HCT116 (cell line): Measurements from ENCODE around the gene IRAK2. TPM values are rescaled to one million over a fixed set of nuclear protein-coding genes. Genes with fewer than 3 reads are reported as not detected.

Experiments
- ATAC-seq: fragments of 200-7000 bp; cut with Tn5 transposase; 2 replicates; pipeline ENCODE4 v1.9.1; 2020; ENCODE audit warnings: mild to moderate bottlenecking, moderate library complexity
- BruUV-seq: library from RNA; stranded (reverse); fragments of 400-500 nt; replicated peaks from 2 replicates; lab custom pipeline; 2021; lab: Mats Ljungman, UMichigan
- CTCF ChIA-PET: fragments of 300-600 bp; sonication (Branson Sonifier 250); formaldehyde crosslinking; loops from one replicate; lab custom pipeline; 2021; ENCODE audit warnings: antibody characterized with exemption; lab: Charles Lee
- POLR2A ChIA-PET: fragments of 300-600, 350-600 bp; sonication (Branson Sonifier 250); formaldehyde crosslinking; loops from one replicate; lab custom pipeline; 2021; ENCODE audit warnings: antibody characterized with exemption; lab: Charles Lee
- RAD21 ChIA-PET, 2 experiments: fragments of 300-600 bp; sonication (Branson Sonifier 250); formaldehyde crosslinking; loops; one replicate each; lab custom pipeline; 2023; ENCODE audit warnings: low total read pairs in 2 of 2; ENCODE audit not compliant: uncharacterized antibody in 2 of 2, unreplicated experiment in 2 of 2, low non-redundant PET in 1 of 2; lab: Charles Lee
- DNase-seq: peaks from one replicate; pipeline ENCODE4 v3.0.0-alpha.2; 2010; ENCODE audit warnings: low read depth, low spot score
- H2AFZ ChIP-seq: fragments of 200-600 bp; shearing (Covaris generic), sonication (generic); 2 replicates; pipeline ENCODE4 v1.6.1; 2017; ENCODE audit warnings: low read depth, mixed run types, mixed read lengths, antibody characterized with exemption, low read length; ENCODE audit not compliant: poor library complexity, severe bottlenecking
- H3K27ac ChIP-seq: 2 replicates; pipeline ENCODE4 v1.5.1; 2012; ENCODE audit warnings: low read depth, low read length
- H3K27me3 ChIP-seq: fragments of 200-600 bp; sonication (generic); 2 replicates; pipeline ENCODE4 v1.6.1; 2016; ENCODE audit warnings: mixed run types, low read length, mixed read lengths; ENCODE audit not compliant: insufficient read depth
- H3K36me3 ChIP-seq, 2 experiments: fragments of 200-500 bp in 1 of 2; fragments of 200-600 bp in 1 of 2; sonication (Bioruptor generic) in 1 of 2; sonication (generic) in 1 of 2; 2 replicates each; pipeline versions ENCODE4 v1.5.1 to v1.6.1; 2014 to 2016; ENCODE audit warnings: low read length in 2 of 2, inconsistent platforms in 1 of 2, mixed read lengths in 1 of 2, mixed run types in 1 of 2; ENCODE audit not compliant: insufficient read depth in 2 of 2, control insufficient read depth in 1 of 2
- H3K4me1 ChIP-seq, 2 experiments: fragments of 200-600 bp in 1 of 2; sonication (generic) in 1 of 2; 2 replicates each; pipeline versions ENCODE4 v1.5.1 to v1.6.1; 2012 to 2017; ENCODE audit warnings: low read length in 2 of 2, inconsistent platforms in 1 of 2, mild to moderate bottlenecking in 1 of 2, mixed read lengths in 1 of 2, mixed run types in 1 of 2, moderate library complexity in 1 of 2; ENCODE audit not compliant: insufficient read depth in 2 of 2, control insufficient read depth in 1 of 2
- H3K4me2 ChIP-seq: fragments of 200-600 bp; sonication (generic); 2 replicates; pipeline ENCODE4 v1.6.1; 2017; ENCODE audit warnings: mixed run types, low read length, mixed read lengths
- H3K4me3 ChIP-seq, 2 experiments: fragments of 200-600 bp in 1 of 2; sonication (generic) in 1 of 2; replicated peaks in 1 of 2; 2 replicates each; pipeline ENCODE4 v1.5.1; 2011 to 2016; ENCODE audit warnings: low read length in 2 of 2, control low read depth in 1 of 2, low read depth in 1 of 2, mild to moderate bottlenecking in 1 of 2, mixed read lengths in 1 of 2, mixed run types in 1 of 2
- H3K79me2 ChIP-seq: fragments of 200-600 bp; sonication (generic); 2 replicates; pipeline ENCODE4 v1.6.1; 2017; ENCODE audit warnings: mild to moderate bottlenecking, mixed run types, low read length, moderate library complexity, mixed read lengths; ENCODE audit not compliant: insufficient read depth
- H3K9ac ChIP-seq: fragments of 200-600 bp; sonication (generic); 2 replicates; pipeline ENCODE4 v1.6.1; 2016; ENCODE audit warnings: low read length, mixed read lengths
- H3K9me2 ChIP-seq: fragments of 200-600 bp; sonication (generic), shearing (Covaris generic); 2 replicates; pipeline ENCODE4 v1.6.1; 2017; ENCODE audit warnings: mixed run types, mild to moderate bottlenecking, moderate library complexity; ENCODE audit not compliant: insufficient read depth
- H3K9me3 ChIP-seq, 2 experiments: fragments of 200-500 bp in 1 of 2; fragments of 200-600 bp in 1 of 2; sonication (Bioruptor generic) in 1 of 2; sonication (generic) in 1 of 2; 2 replicates each; pipeline ENCODE4 v1.6.1; 2014 to 2017; ENCODE audit warnings: low read length in 2 of 2, mixed read lengths in 2 of 2, inconsistent platforms in 1 of 2, low read depth in 1 of 2, mild to moderate bottlenecking in 1 of 2, mixed run types in 1 of 2, moderate library complexity in 1 of 2; ENCODE audit not compliant: control insufficient read depth in 1 of 2, insufficient read depth in 1 of 2
- H4K20me1 ChIP-seq: fragments of 200-600 bp; sonication (generic), shearing (Covaris generic); 2 replicates; pipeline ENCODE4 v1.6.1; 2017; ENCODE audit warnings: mixed run types, mild to moderate bottlenecking, moderate library complexity; ENCODE audit not compliant: insufficient read depth
- POLR2A ChIP-seq: IDR thresholded peaks from 2 replicates; pipeline ENCODE4 v1.7.0; 2011; ENCODE audit warnings: borderline replicate concordance; ENCODE audit not compliant: insufficient read depth, insufficient read length; ENCODE audit errors: extremely low read depth
- SP1 ChIP-seq: IDR thresholded peaks from 2 replicates; pipeline ENCODE4 v1.6.1; 2012; ENCODE audit warnings: low read depth
- YY1 ChIP-seq: IDR thresholded peaks from 2 replicates; pipeline ENCODE4 v1.6.1; 2011; ENCODE audit warnings: low read length, low read depth, moderate library complexity, mild to moderate bottlenecking; ENCODE audit not compliant: insufficient replicate concordance; ENCODE audit errors: extremely low read depth
- intact Hi-C: fragments of 100-400 bp; cut with micrococcal nuclease; formaldehyde crosslinking; loops from 2 replicates; pipeline ENCODE4 v1.10.0; 2022
- total RNA-seq: library from RNA; stranded (reverse); gene quantifications from one replicate; pipeline ENCODE4 v1.2.1, GENCODE V29; 2021; ENCODE audit not compliant: unreplicated experiment
- TF ChIP-seq, protein P1 (sequence below): IDR thresholded peaks from 2 replicates; pipeline ENCODE4 v1.6.1; 2012
- TF ChIP-seq, protein P2 (sequence below): IDR thresholded peaks from 2 replicates; pipeline ENCODE4 v1.6.1; 2011; ENCODE audit warnings: mild to moderate bottlenecking, low read length, moderate library complexity; ENCODE audit not compliant: insufficient replicate concordance; ENCODE audit errors: extremely low read depth
- TF ChIP-seq, protein P3 (sequence below): IDR thresholded peaks from 2 replicates; pipeline ENCODE4 v1.6.1; 2012; ENCODE audit warnings: low read depth

IRAK2 gene
- total RNA-seq, 1 experiment from 2014 or later, result 3.6 TPM

DNA sequence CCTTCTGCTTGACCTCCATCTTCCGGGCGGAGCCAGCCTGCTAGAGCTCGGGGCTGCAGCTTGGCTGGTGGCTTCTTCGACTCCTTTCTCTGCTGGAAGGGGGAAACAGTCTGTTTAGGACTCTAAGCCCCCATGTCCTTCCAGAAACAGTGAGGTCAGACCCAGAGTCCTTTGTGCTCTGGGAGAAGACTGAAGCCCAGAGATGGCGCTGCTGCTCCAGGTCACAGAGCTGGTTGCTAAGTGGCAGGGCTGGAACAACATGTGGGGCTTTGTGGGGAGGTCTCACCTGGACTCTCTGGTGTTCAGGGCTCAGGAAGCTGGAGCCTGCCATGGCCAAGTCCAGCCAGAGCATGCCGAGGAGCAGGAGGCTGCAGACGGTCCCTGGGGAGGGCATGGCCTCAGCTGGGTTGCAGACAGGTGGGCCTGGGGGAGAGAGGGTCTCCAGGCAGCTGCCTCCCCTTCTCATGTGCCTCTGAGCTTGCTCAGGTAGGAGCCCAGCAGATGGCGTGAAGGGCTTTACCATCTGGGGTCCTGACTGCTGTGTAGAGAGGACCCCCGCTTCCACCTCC, 125.2 kb downstream of the IRAK2 start:
- Histone ChIP-seq H3K36me3 (peaks cover 8% of the 10 kb centered on the region in 2 experiments; a peak in 1 of 4 replicates), H3K9ac (no peak overlapping the region), H3K79me2 (no peaks in the 10 kb centered on the region), H3K9me2 (no peaks in the 10 kb centered on the region), H3K4me1 (peaks cover 0 to 9% of the 10 kb centered on the region in 2 experiments; a peak in 2 of 4 replicates), H3K27me3 (no peaks in the 10 kb centered on the region), H3K4me2 (no peak overlapping the region), H3K27ac (no peak overlapping the region), H3K9me3 (no peaks in the 10 kb centered on the region), H2AFZ (no peak overlapping the region), H4K20me1 (no peaks in the 10 kb centered on the region), H3K4me3 (no peak overlapping the region)
- no TSS peak for BruUV-seq
- intact Hi-C loops, result no loop called here
- ATAC-seq (no peak), DNase-seq (no peak)
- ChIA-PET POLR2A (no interaction called here), RAD21 (no interaction called here), CTCF (no interaction called here)
- TF ChIP-seq, protein P1, sequence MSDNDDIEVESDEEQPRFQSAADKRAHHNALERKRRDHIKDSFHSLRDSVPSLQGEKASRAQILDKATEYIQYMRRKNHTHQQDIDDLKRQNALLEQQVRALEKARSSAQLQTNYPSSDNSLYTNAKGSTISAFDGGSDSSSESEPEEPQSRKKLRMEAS, result no peak
- TF ChIP-seq SP1 (no peak), YY1 (no peak), POLR2A (no peak)
- TF ChIP-seq, protein P2, sequence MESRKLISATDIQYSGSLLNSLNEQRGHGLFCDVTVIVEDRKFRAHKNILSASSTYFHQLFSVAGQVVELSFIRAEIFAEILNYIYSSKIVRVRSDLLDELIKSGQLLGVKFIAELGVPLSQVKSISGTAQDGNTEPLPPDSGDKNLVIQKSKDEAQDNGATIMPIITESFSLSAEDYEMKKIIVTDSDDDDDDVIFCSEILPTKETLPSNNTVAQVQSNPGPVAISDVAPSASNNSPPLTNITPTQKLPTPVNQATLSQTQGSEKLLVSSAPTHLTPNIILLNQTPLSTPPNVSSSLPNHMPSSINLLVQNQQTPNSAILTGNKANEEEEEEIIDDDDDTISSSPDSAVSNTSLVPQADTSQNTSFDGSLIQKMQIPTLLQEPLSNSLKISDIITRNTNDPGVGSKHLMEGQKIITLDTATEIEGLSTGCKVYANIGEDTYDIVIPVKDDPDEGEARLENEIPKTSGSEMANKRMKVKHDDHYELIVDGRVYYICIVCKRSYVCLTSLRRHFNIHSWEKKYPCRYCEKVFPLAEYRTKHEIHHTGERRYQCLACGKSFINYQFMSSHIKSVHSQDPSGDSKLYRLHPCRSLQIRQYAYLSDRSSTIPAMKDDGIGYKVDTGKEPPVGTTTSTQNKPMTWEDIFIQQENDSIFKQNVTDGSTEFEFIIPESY, result no peak
- TF ChIP-seq, protein P3, sequence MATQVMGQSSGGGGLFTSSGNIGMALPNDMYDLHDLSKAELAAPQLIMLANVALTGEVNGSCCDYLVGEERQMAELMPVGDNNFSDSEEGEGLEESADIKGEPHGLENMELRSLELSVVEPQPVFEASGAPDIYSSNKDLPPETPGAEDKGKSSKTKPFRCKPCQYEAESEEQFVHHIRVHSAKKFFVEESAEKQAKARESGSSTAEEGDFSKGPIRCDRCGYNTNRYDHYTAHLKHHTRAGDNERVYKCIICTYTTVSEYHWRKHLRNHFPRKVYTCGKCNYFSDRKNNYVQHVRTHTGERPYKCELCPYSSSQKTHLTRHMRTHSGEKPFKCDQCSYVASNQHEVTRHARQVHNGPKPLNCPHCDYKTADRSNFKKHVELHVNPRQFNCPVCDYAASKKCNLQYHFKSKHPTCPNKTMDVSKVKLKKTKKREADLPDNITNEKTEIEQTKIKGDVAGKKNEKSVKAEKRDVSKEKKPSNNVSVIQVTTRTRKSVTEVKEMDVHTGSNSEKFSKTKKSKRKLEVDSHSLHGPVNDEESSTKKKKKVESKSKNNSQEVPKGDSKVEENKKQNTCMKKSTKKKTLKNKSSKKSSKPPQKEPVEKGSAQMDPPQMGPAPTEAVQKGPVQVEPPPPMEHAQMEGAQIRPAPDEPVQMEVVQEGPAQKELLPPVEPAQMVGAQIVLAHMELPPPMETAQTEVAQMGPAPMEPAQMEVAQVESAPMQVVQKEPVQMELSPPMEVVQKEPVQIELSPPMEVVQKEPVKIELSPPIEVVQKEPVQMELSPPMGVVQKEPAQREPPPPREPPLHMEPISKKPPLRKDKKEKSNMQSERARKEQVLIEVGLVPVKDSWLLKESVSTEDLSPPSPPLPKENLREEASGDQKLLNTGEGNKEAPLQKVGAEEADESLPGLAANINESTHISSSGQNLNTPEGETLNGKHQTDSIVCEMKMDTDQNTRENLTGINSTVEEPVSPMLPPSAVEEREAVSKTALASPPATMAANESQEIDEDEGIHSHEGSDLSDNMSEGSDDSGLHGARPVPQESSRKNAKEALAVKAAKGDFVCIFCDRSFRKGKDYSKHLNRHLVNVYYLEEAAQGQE, result no peak
